GM19455 (cell line): ENCODE results near the gene CACNA1C.
"Not testable (repeated sequence)": the region's sequence is repeated elsewhere in the genome, so short reads cannot be mapped to it uniquely, and the experiment has no call there.

ENCODE experiments used
- ATAC-seq: cut with Tn5 transposase; IDR thresholded peaks from one replicate; pipeline ENCODE4 v1.9.1; 2021; ENCODE audit not compliant: unreplicated experiment

CACNA1C gene

GRCh38 chr12:2248901-2249381 is 196.2 kb downstream of the CACNA1C start:
- ATAC-seq: peak; percentile 88

GRCh38 chr12:2250797-2251196 is 198.0 kb downstream of the CACNA1C start:
- ATAC-seq: no peak

GRCh38 chr12:2251526-2252209 is 198.9 kb downstream of the CACNA1C start:
- ATAC-seq: no peak

GRCh38 chr12:2255311-2255710 is 202.5 kb downstream of the CACNA1C start:
- ATAC-seq: no peak

- not testable (repeated sequence) for ATAC-seq
Observed at GRCh38 chr12:2255731-2256130, 202.9 kb downstream of the CACNA1C start.

GRCh38 chr12:2256453-2256852 is 203.7 kb downstream of the CACNA1C start:
- no peak for ATAC-seq

GRCh38 chr12:2256915-2257314 is 204.1 kb downstream of the CACNA1C start:
- no peak for ATAC-seq

- no peak for ATAC-seq
Observed at GRCh38 chr12:2258025-2258424, 205.2 kb downstream of the CACNA1C start.

GRCh38 chr12:2259369-2259768 is 206.6 kb downstream of the CACNA1C start:
- ATAC-seq: no peak

- ATAC-seq: no peak
Observed at GRCh38 chr12:2260441-2260840, 207.7 kb downstream of the CACNA1C start.

- no peak for ATAC-seq
Observed at GRCh38 chr12:2261708-2262107, 208.9 kb downstream of the CACNA1C start.

- ATAC-seq: no peak
Observed at GRCh38 chr12:2262449-2262848, 209.7 kb downstream of the CACNA1C start.

- ATAC-seq: no peak
Observed at GRCh38 chr12:2263901-2264300, 211.1 kb downstream of the CACNA1C start.

GRCh38 chr12:2264651-2265232 is 212.0 kb downstream of the CACNA1C start:
- no peak for ATAC-seq

GRCh38 chr12:2265461-2266167 is 212.8 kb downstream of the CACNA1C start:
- no peak for ATAC-seq

GRCh38 chr12:2266666-2267620 is 214.2 kb downstream of the CACNA1C start:
- ATAC-seq: no peak

- ATAC-seq: no peak
Observed at GRCh38 chr12:2267703-2268470, 215.1 kb downstream of the CACNA1C start.

GRCh38 chr12:2268471-2269286 is 215.9 kb downstream of the CACNA1C start:
- ATAC-seq: no peak

GRCh38 chr12:2270846-2271245 is 218.1 kb downstream of the CACNA1C start:
- ATAC-seq: no peak
